ENCODE results near the gene DYNC2I2. TPM values are rescaled to one million over a fixed set of nuclear protein-coding genes. Genes with fewer than 3 reads are reported as not detected.
"Not testable (repeated sequence)": the region's sequence is repeated elsewhere in the genome, so short reads cannot be mapped to it uniquely, and the experiment has no call there.

The DYNC2I2 gene
- total RNA-seq = 10 to 100 TPM; 18.1 to 19.4 TPM
- long read RNA-seq, donor 1, transcript WDR34-201 (9 exons, 1,755 nt) = major isoform, 20 of 27 reads
- long read RNA-seq, donor 1, partial matches to known transcripts = 2 of 27 reads
- long read RNA-seq, donor 1, other reads (novel, unspliced or antisense) = 5 of 27 reads
- long read RNA-seq, donor 2, transcript WDR34-201 (9 exons, 1,755 nt) = major isoform, 173 of 222 reads
- long read RNA-seq, donor 2, partial matches to known transcripts = 9 of 222 reads
- long read RNA-seq, donor 2, other reads (novel, unspliced or antisense) = 40 of 222 reads

DNA sequence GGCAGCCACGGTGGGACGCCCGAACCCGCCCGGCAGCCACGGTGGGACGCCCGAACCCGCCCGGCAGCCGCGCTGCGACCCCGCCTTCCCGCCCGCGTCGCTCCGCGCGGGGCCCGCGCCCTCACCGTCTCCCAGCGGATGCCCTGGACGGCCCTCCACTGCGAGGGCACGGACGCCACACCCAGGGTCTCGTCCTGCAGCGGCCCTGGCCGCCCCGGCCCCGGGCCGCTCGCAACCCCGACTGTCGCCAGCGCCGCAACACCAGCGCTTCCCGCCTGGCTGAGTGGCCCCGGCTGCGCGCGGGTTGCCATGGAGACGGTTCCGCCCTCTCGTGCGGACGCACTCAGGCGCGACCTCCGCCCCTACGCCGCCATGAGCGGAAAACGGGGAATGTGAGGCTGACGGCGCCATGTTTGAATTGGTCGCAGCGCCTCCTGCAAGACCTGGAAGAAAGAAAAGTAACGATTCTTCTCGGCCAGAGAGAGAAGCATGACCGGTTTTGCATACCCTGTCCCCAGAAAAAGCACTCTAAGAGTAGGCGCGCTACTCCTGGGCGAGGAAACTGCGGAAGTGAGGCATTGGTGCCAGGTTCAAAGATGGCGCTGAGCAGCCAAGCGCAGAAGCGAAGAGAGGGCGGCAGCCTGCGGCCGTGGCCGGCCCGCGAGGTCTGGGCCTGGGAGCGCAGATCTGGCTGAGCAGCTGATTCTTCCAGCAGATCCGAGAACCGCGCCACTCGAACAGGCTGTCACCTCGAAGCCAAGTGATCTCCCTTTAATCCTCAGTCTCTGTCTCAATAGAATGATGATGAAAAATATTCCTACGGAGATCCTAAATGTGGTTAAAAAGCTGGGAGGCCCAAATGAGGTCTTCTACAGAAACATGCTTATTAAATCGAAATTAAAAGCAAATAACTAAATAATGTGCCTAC lies at the start of gene DYNC2I2:
TSS of gene DYNC2I2 (minus strand) at position 432 of the 928 bp plus-strand sequence. CDS start at position 311, 121 bp downstream.
- intact Hi-C loops (cut with DNase I) = loop anchor here in 1 of 2 donors (10.0 kb wide), 1 partner anchor 48 kb away; the partner anchor contains the start of gene PKN3
- DNase-seq (ENCODE audit: low spot score) = peak; percentile 99

DNA sequence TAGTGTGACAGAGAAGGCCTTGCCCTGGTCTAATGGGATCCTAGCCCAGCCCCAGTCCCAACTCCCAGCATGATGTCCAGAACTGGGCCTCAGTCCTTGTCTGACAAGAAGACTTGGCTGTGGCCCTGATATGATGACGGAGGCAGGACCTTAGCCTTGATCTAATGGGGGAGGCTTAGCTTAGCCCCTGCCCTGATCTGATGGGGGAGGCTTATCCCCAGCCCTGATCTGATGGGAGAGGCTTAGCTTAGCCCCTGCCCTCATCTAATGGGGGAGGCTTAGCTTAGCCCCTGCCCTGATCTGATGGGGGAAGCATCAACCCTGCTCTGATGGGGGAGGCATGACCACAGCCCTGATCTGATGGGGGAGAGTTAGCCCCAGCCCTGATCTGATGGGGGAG lies 49.4 kb upstream of the DYNC2I2 start:
- no peak for DNase-seq (ENCODE audit: low spot score)
- intact Hi-C loops (cut with DNase I) = loop anchor here in 1 of 2 donors (10.0 kb wide), 1 partner anchor 51 kb away; the partner anchor contains the start of gene DYNC2I2

DNA sequence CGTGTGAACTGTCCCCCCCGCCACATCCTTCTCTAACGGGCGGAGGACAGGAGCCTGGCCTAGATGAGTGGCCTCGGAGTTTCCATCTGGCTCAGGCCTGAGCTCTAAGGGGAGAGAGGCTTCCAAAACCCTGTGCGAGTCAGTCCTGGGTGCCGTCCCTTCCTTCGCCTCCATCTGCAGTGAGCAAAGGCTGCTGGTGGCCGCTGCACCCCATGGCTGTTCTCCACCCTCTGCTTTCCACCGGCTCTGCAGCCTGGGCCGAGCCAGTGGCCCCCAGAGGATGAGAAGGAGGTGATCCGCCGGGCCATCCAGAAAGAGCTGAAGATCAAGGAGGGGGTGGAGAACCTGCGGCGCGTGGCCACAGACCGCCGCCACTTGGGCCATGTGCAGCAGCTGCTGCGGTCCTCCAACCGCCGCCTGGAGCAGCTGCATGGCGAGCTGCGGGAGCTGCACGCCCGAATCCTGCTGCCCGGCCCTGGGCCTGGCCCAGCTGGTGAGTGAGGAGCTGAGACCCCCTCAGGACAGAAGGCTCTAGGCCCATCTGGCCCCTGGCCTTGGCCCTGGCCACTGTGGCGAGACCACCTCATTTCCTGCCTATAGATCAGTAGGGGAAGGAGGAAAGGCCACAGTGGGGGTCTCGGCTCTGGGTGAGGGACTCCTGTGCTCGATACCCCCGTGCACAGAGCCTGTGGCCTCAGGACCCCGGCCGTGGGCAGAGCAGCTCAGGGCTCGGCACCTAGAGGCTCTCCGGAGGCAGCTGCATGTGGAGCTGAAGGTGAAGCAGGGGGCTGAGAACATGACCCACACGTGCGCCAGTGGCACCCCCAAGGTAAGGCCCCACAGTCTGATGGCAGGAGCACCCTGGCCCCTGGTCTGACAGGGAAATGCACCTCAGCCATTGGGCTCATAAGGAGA lies 48.7 kb upstream of the DYNC2I2 start:
- peak; percentile 72 for DNase-seq (ENCODE audit: low spot score)
- intact Hi-C loops (cut with DNase I) = loop anchor here in 1 of 2 donors (10.0 kb wide), 1 partner anchor 51 kb away; the partner anchor contains the start of gene DYNC2I2

DNA sequence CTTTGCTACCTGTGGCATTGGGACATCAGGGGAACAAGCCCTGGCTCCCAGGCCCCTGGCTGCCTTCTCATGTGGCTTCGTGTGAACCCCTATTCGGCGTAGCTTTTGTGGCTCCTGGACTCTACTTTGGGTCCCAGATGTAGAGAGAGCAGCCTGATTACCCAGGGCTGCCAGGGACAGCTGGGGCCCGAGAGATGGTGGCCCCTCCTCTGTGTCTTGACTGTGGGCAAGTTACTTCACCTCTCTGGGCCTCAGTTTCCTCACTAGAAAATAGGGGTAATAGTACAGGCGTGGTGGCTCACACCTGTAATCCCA lies 47.7 kb upstream of the DYNC2I2 start:
- DNase-seq (ENCODE audit: low spot score) = no peak
- intact Hi-C loops (cut with DNase I) = loop anchor here in 1 of 2 donors (10.0 kb wide), 1 partner anchor 50 kb away; the partner anchor contains the start of gene DYNC2I2

DNA sequence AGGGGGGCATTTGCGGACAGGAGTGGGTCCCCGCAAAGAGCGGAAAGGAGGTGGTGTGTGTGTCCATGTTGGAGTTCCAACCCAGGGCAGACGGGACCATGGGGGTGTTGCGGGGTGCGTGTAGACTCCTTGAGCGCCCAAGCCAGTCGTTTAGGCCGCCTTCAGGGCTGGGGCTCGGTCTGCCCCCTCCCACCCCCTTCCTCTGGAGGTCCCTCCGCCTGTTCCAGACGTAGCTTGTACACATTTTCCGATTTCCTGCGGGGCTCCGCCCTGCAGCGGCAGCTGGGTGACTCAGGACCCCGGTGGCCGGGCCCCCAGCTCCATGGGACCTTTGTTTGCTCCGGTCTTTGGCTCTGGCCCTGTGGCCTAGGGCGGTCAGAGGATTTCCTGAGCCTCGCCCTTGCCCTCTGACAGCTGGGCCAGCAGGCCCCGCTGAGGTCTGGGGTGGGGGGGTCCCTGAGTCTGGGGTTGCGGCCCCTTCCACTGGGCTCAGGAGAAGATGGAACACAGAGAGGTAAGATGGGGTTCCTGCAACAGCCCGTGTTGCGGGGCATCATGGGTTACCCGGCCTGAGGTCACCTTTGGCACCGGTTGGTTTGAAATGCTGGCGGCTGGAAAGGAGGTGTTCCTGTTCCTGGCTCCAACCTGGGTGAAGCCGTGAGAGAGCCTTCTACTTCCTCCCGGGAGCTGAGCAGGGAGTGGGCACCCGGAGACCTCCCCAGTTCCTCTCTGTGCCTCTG lies 47.1 kb upstream of the DYNC2I2 start:
- peak; percentile 86 for DNase-seq (ENCODE audit: low spot score)
- intact Hi-C loops (cut with DNase I) = loop anchor here in 1 of 2 donors (10.0 kb wide), 1 partner anchor 49 kb away; the partner anchor contains the start of gene DYNC2I2

DNA sequence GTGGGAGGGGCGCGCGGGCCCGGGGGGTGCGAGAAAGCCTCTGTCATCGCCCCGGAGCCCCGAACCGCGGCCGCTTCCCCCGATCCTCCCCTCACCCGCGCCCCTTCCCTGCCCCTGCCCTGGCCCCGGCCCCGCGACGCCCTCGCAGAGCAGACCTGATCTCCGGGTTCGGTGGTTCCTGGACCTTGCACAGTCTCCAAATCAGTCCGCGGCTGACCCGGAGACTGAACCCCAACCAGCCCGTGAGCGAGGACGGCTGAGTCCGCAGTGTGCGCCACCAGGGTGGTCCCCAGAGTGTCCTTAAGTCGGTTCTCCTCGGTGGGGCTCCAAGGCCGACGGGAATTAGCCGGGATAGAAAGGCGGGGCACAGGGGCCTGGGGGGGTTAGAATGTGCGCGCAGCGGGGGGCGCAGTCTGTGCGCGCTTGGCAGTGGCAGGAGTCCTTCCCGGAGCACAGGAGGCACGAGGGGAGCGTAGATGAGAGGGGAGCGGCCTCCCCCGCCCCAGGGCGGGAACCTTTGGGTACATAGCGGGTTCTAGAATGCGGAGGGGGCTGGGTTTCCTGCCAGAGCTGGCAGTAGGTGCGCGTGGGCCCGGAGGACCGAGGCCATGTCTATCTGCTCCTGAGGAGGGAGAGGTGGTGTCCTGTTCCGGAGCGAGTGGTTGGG lies 46.4 kb upstream of the DYNC2I2 start:
- intact Hi-C loops (cut with DNase I) = loop anchor here in 1 of 2 donors (10.0 kb wide), 1 partner anchor 48 kb away; the partner anchor contains the start of gene DYNC2I2
- DNase-seq (ENCODE audit: low spot score) = peak; percentile 84

DNA sequence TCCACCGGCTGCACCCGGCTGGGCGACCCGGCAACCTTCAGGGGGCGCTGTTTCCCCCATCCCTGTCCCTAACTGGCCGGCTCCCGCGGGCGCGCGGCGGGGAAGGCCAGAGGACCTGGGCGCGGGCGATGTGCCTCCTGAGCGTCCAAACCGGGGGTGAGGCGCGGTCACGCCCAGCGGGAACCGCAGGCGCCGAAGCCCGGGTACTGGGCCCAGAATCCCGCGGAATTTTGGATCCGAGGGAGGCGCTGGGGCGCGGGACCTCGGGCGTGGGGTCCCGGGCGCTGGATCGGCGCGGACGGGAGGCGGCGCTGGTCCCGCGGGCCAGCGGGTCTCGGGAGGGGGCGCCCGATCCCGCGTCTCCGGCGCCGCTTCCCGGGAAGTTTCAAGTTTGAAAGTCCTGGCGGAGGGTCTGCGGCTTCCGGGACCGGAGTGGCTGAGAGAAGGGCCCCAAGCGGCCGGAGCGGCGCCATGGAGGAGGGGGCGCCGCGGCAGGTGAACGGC lies 45.9 kb upstream of the DYNC2I2 start, which contains the start of gene PKN3:
TSS of gene PKN3 (plus strand) at position 59 of the 504 bp plus-strand sequence. CDS start at position 472, 413 bp downstream.
- peak; percentile 95 for DNase-seq (ENCODE audit: low spot score)
- intact Hi-C loops (cut with DNase I) = loop anchor here in 1 of 2 donors (10.0 kb wide), 1 partner anchor 48 kb away; the partner anchor contains the start of gene DYNC2I2

DNA sequence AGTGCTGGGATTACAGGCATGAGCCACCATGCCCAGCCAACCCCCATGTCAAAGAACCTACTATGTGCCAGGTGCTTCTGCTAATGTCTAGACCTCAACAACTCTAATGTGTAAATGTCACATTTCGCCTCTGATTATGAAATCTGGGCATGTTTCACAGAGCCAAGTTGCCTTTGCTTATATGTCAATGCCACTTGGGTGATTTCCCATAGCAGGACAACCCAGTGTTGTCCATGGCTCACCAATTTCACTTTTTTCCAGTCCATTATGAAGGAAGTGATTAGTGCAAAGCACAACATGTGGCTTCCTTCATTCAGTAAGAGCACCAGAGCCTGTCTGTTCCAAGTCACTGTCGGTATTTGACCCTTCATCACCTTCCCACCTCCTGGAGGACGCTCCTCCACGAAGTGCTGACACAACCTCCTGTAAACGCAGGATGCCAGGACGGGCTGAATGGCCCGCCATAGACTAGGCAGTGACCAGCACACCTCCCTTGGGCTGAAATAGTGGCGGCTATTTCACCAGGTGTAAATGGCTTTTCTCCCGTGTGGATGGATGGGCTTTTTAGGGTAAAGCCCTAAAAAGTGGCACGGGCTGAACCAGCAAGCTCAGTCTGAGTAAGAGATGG lies 44.7 kb upstream of the DYNC2I2 start:
- peak; percentile 55 for DNase-seq (ENCODE audit: low spot score)
- intact Hi-C loops (cut with DNase I) = loop anchor here in 1 of 2 donors (10.0 kb wide), 1 partner anchor 47 kb away; the partner anchor contains the start of gene DYNC2I2

DNA sequence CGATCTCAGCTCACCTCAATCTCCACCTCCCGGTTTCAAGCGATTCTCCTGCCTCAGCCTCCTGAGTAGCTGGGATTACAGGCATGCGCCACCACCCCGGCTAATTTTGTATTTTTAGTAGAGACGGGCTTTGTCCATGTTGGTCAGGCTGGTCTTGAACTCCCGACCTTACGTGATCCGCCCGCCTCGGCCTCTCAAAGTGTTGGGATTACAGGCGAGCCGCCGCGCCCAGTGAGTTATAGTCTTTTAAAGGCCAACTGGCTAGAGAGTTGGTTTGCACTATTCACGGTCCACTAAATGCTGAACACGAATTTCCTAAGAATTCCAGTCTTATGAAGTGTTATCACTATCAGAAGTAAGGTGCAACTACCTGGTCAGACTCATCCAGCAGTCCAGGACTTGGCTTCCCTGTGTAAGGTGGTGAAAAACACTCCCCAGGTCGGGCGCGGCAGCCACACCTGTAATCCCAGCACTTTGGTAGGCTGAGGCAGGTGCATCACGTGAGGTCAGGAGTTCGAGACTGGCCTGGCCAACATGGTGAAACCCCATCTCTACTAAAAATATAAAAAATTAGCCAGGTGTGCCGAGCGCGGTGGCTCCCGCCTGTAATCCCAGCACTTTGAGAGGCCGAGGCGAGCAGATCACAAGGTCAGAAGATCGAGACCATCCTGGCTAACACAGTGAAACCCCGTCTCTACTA lies 42.6 kb upstream of the DYNC2I2 start:
- peak; percentile 11 for DNase-seq (ENCODE audit: low spot score)
- intact Hi-C loops (cut with DNase I) = not testable (repeated sequence)

DNA sequence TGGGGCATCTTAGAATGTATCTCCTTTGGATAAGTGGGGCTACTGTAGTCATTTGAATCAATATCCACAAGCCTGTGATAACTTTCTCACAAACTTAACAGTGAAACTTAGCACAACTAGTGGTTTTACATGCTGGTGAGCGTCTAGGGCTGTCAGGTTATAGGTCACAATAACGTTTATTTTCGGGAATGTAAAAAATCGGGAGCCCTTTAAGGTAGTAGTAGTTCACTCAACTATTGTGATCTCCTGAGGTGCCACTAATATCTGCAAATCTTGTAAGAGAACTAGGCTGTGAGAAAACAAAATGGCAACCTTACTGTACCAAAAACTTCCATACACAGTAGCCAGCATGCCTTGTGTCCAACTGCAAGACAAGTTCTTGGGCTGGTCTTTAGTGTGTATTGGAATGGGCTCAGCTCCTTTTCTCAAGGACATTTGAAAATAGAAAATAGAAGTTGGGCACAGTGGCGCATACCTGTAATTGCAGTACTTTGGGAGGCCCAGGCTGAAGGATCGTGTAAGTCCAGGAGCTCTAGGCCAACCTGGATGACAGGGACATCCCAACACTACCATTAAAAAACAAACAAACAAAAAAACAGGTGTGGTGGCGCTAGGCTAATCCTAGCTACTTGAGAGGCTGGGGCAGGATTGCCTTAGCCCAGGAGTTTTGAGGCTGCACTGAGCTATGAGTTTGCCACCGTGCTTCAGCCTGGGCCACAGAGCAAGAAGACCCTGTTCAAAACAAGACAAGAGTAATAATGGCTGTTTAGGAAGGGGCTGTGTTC lies 40.5 kb upstream of the DYNC2I2 start:
- intact Hi-C loops (cut with DNase I) = no loop called here
- DNase-seq (ENCODE audit: low spot score) = peak; percentile 5

DNA sequence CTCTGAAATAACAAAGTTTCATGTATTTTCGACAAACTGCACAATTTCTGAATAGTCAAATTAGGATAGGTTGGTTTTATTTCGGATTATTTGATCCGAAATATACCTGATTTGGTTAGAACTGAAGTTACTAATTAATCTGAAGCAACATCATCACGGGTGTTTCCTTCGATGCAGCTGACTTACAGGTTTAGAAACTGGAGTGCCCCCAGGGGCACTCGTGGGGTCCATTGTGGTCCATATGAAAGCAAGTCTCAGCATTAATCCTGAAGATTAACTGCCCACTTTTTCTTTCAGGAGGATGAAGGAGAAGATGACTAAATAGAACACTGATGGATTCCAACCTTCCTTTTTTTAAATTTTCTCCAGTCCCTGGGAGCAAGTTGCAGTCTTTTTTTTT lies 37.7 kb upstream of the DYNC2I2 start:
- DNase-seq (ENCODE audit: low spot score) = no peak
- intact Hi-C loops (cut with DNase I) = no loop called here

DNA sequence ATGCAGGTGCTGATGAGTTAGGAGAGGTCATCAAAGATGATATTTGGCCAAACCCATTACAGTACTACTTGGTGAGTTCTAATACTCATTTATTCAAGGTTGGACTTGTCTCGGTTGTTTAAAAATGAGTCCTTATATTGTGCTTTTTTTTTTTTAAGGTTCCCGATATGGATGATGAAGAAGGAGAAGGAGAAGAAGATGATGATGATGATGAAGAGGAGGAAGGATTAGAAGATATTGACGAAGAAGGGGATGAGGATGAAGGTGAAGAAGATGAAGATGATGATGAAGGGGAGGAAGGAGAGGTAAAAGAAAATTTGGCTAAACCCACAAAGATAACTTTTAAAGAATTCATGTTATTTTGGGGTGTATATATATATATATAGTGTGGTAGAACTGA lies 37.1 kb upstream of the DYNC2I2 start:
- intact Hi-C loops (cut with DNase I); DNase-seq (ENCODE audit: low spot score): not testable (repeated sequence)

DNA sequence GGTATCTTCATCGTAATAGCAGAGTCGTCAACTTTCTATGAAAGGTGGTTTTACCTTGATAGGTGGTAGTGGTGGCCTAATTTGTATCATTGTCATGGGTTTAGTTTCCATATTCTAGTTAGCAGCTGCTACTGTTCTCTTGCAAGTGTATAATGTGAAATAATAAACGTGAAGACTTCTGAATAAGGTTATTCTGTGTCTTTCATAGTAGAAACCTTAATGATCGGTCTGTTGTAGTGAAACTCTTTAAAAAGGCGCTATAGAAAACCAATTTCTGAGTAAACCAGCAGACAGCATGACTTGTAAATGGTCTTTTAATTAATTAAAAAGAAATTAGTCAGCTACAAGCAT lies 34.0 kb upstream of the DYNC2I2 start:
- DNase-seq (ENCODE audit: low spot score) = no peak
- intact Hi-C loops (cut with DNase I) = no loop called here

DNA sequence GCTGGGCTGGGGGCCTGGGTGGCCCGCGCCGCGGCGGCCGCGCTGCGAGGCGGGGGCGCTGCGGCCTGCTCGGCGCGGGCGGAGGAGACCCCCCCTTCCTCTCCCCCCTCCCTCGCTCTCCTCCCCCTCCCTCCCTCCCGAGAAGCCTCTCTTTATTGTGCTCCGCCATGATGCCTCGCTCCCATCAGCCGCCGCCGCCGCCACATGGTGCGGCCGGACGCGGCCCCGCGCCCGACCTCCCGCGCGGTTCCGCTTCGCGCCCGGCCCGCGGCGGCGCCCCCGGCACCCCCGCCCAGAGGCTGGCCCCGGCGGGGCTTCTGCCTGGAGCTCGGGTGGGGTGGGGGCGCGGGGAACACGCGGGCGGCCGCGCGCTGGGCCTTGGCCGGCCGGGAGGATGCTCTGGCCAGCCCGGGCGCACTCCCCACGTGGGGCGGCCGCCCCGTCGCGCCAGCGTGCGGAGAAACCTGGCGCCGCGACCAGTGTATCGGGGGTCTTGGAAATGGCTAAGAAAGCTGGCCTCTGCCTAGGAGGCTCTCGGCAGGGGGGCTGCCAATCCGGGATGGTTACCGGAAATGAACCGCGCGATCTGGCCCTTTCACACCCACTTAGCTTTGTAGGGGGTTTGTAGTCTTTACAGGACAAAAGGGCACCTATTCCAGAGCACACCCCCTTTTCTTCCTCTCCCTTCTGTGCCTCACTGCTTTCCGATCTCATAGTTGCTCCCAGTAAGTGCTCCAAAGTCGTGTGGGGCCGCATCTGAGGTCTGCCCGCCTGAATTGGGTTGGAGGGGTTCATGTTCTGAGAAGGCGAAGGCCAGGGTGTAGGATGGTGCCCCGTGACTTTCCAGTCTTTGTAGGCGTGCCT lies 33.4 kb upstream of the DYNC2I2 start:
- DNase-seq (ENCODE audit: low spot score) = peak; percentile 79
- intact Hi-C loops (cut with DNase I) = no loop called here
